ENCODE data around the gene EEFSEC.

DNA sequence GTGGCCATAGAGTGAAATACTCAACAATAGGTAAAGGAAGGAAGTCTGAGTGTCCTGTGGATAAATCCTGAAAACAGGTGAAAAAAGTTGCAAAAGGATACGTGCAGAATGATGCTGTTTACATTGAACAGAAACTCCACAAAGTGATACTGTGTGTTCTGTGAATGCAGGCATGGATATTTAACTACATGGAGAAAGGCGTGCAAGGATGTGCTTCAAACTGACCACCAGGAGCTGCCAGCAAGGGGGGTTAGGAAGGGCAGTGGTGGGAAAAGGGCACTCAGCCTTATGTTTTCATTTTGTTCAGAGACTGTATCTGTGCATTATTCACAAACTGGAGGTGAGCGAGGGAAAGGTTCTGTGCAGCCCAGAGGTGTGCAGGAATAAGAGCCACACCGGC lies 266.0 kb downstream of the EEFSEC start:
- TF ChIP-seq, protein P1, sequence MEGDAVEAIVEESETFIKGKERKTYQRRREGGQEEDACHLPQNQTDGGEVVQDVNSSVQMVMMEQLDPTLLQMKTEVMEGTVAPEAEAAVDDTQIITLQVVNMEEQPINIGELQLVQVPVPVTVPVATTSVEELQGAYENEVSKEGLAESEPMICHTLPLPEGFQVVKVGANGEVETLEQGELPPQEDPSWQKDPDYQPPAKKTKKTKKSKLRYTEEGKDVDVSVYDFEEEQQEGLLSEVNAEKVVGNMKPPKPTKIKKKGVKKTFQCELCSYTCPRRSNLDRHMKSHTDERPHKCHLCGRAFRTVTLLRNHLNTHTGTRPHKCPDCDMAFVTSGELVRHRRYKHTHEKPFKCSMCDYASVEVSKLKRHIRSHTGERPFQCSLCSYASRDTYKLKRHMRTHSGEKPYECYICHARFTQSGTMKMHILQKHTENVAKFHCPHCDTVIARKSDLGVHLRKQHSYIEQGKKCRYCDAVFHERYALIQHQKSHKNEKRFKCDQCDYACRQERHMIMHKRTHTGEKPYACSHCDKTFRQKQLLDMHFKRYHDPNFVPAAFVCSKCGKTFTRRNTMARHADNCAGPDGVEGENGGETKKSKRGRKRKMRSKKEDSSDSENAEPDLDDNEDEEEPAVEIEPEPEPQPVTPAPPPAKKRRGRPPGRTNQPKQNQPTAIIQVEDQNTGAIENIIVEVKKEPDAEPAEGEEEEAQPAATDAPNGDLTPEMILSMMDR (conservative IDR thresholded peaks at IDR 0.05; ENCODE audit: low read length): no peak
- no peak for TF ChIP-seq EZH2phosphoT487 (IDR thresholded peaks at IDR 0.05; ENCODE audit: borderline replicate concordance, low read depth, low read length)

All from OCI-LY7 (cell line).